ENCODE data around the gene TIPARP. TPM values are rescaled to one million over a fixed set of nuclear protein-coding genes. Genes with fewer than 3 reads are reported as not detected.

TIPARP gene
- total and polyA plus RNA-seq, 2 of the 13 experiments (the other 11 are each of a cell fraction or from before 2014, with no cell fraction given): 7.3 to 19.7 TPM

DNA sequence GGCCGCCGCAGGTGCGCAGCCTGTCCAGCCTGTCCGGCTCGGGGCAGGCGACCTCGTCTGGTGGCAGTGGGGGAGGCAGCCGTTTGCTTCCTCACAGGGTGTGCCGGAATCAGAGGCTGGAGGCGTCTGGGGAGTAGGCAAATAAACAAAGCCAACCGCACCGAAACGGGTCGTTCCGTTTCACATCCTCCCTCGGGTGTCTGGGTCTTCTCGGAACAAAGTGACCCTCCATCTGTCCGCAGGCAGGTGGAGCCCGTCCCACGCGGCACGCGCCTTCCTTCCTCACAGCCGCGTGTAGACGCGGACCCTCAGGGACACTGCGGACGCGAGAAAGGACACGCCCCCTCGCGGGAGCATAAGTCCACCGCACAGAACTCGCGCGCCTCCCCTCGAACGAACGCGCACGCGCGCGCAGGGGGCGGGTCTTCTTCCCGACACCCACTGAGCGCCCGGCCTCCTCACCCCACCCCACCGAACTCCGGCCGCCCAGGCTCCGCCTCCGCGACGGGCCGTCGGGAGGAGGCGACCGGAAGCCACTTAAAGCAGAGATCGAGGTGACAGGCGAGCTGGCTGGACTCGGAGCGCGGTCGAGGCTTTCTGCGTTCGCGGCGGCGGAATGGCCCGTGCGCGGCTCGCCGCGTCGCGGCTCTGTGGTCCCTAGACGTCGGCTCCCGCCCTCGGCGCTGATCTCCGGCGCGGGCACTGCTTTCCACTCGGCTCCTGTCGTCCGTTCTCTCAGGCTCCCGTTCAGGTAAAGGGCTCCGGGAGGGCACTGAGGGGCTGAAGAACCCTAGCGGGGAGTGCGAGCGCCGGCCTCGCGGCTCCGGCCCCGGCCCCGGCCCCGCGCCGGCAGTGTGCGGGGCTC, at the start of gene TIPARP (continued):
- TF ChIP-seq SP4 (CRISPR knock-in tag; IDR thresholded peaks at IDR 0.05): peak; percentile 96
- no peak for TF ChIP-seq GABPA (IDR thresholded peaks at IDR 0.05; ENCODE audit: low read depth, low read length)
- peak; percentile 70 for TF ChIP-seq GABPA (CRISPR knock-in tag; IDR thresholded peaks at IDR 0.05; ENCODE audit: low read depth)
- no peak for TF ChIP-seq ZNF282 (IDR thresholded peaks at IDR 0.05; ENCODE audit: partially characterized antibody)
- TF ChIP-seq SMYD3 (CRISPR knock-in tag; IDR thresholded peaks at IDR 0.05): 0 out of 2 replicates have a peak, but pooled peaks have one; percentile 58
- no peak; the same call in 1 of the 2 replicates for TF ChIP-seq CHD2 (IDR thresholded peaks at IDR 0.05; ENCODE audit: low read depth, low read length)
- no peak for TF ChIP-seq ZNF296 (CRISPR knock-in tag; conservative IDR thresholded peaks at IDR 0.05)
- TF ChIP-seq, protein P1, sequence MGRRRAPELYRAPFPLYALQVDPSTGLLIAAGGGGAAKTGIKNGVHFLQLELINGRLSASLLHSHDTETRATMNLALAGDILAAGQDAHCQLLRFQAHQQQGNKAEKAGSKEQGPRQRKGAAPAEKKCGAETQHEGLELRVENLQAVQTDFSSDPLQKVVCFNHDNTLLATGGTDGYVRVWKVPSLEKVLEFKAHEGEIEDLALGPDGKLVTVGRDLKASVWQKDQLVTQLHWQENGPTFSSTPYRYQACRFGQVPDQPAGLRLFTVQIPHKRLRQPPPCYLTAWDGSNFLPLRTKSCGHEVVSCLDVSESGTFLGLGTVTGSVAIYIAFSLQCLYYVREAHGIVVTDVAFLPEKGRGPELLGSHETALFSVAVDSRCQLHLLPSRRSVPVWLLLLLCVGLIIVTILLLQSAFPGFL (CRISPR knock-in tag; IDR thresholded peaks at IDR 0.05): no peak
- peak; percentile 58; the same call in 1 of the 2 replicates for TF ChIP-seq HOXA7 (CRISPR knock-in tag; IDR thresholded peaks at IDR 0.05)
- TF ChIP-seq, protein P2, sequence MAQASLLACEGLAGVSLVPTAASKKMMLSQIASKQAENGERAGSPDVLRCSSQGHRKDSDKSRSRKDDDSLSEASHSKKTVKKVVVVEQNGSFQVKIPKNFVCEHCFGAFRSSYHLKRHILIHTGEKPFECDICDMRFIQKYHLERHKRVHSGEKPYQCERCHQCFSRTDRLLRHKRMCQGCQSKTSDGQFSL (CRISPR knock-in tag; IDR thresholded peaks at IDR 0.05): peak; percentile 80; the same call in 1 of the 2 replicates
- TF ChIP-seq, protein P3, sequence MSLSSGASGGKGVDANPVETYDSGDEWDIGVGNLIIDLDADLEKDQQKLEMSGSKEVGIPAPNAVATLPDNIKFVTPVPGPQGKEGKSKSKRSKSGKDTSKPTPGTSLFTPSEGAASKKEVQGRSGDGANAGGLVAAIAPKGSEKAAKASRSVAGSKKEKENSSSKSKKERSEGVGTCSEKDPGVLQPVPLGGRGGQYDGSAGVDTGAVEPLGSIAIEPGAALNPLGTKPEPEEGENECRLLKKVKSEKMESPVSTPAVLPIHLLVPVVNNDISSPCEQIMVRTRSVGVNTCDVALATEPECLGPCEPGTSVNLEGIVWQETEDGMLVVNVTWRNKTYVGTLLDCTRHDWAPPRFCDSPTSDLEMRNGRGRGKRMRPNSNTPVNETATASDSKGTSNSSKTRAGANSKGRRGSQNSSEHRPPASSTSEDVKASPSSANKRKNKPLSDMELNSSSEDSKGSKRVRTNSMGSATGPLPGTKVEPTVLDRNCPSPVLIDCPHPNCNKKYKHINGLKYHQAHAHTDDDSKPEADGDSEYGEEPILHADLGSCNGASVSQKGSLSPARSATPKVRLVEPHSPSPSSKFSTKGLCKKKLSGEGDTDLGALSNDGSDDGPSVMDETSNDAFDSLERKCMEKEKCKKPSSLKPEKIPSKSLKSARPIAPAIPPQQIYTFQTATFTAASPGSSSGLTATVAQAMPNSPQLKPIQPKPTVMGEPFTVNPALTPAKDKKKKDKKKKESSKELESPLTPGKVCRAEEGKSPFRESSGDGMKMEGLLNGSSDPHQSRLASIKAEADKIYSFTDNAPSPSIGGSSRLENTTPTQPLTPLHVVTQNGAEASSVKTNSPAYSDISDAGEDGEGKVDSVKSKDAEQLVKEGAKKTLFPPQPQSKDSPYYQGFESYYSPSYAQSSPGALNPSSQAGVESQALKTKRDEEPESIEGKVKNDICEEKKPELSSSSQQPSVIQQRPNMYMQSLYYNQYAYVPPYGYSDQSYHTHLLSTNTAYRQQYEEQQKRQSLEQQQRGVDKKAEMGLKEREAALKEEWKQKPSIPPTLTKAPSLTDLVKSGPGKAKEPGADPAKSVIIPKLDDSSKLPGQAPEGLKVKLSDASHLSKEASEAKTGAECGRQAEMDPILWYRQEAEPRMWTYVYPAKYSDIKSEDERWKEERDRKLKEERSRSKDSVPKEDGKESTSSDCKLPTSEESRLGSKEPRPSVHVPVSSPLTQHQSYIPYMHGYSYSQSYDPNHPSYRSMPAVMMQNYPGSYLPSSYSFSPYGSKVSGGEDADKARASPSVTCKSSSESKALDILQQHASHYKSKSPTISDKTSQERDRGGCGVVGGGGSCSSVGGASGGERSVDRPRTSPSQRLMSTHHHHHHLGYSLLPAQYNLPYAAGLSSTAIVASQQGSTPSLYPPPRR (CRISPR knock-in tag; IDR thresholded peaks at IDR 0.05; ENCODE audit: borderline replicate concordance): peak; percentile 82
- TF ChIP-seq, protein P4, sequence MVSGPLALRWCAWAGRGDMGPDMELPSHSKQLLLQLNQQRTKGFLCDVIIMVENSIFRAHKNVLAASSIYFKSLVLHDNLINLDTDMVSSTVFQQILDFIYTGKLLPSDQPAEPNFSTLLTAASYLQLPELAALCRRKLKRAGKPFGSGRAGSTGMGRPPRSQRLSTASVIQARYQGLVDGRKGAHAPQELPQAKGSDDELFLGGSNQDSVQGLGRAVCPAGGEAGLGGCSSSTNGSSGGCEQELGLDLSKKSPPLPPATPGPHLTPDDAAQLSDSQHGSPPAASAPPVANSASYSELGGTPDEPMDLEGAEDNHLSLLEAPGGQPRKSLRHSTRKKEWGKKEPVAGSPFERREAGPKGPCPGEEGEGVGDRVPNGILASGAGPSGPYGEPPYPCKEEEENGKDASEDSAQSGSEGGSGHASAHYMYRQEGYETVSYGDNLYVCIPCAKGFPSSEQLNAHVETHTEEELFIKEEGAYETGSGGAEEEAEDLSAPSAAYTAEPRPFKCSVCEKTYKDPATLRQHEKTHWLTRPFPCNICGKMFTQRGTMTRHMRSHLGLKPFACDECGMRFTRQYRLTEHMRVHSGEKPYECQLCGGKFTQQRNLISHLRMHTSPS (CRISPR knock-in tag; IDR thresholded peaks at IDR 0.05; ENCODE audit: low read depth): peak; percentile 42; the same call in 1 of the 2 replicates
- 0 out of 2 replicates have a peak, but pooled peaks have one; percentile 74 for TF ChIP-seq ZNF383 (CRISPR knock-in tag; IDR thresholded peaks at IDR 0.05; ENCODE audit: borderline replicate concordance)
- TF ChIP-seq CREM (IDR thresholded peaks at IDR 0.05): no peak
- no peak for TF ChIP-seq CREM (CRISPR knock-in tag; IDR thresholded peaks at IDR 0.05)
- peak; percentile 98 for TF ChIP-seq ZNF350 (CRISPR knock-in tag; IDR thresholded peaks at IDR 0.05; ENCODE audit: borderline replicate concordance, low read depth)
- TF ChIP-seq MEIS1 (CRISPR knock-in tag; IDR thresholded peaks at IDR 0.05; ENCODE audit: borderline replicate concordance): peak; percentile 90
- TF ChIP-seq KMT2B (CRISPR knock-in tag; IDR thresholded peaks at IDR 0.05): peak; percentile 76
- TF ChIP-seq ZNF552 (CRISPR knock-in tag; IDR thresholded peaks at IDR 0.05; ENCODE audit: borderline replicate concordance): peak; percentile 65; the same call in 1 of the 2 replicates
- no peak for TF ChIP-seq THYN1 (CRISPR knock-in tag; IDR thresholded peaks at IDR 0.05; ENCODE audit: borderline replicate concordance, low read depth)
- TF ChIP-seq HES4 (CRISPR knock-in tag; IDR thresholded peaks at IDR 0.05; ENCODE audit: borderline replicate concordance): peak; percentile 76
- no peak for TF ChIP-seq ZNF550 (CRISPR knock-in tag; IDR thresholded peaks at IDR 0.05; ENCODE audit: borderline replicate concordance)
